HepG2 (cell line): ENCODE measurements around the gene ACAP3. TPM values are rescaled to one million over a fixed set of nuclear protein-coding genes. Genes with fewer than 3 reads are reported as not detected.
A peak's percentile ranks its signal among the peaks of the same experiment; 100 is the strongest.

Experiments
- HNF1A ChIP-seq, 2 experiments: sonication (generic) in 1 of 2; formaldehyde crosslinking in 1 of 2; IDR thresholded peaks; 2 replicates each; pipeline versions ENCODE4 v1.4.0 to v1.6.1; 2016 to 2020; ENCODE audit warnings: borderline replicate concordance in 1 of 2, low read depth in 1 of 2, mild to moderate bottlenecking in 1 of 2, missing genetic modification reagents in 1 of 2
- MEIS2 ChIP-seq: sonication (generic); formaldehyde crosslinking; IDR thresholded peaks from 2 replicates; pipeline ENCODE4 v1.9.0; 2021; ENCODE audit warnings: mild to moderate bottlenecking, missing genetic modification reagents
- PHF5A ChIP-seq: IDR thresholded peaks from one replicate; pipeline ENCODE4 v1.6.1; 2018; ENCODE audit warnings: low read depth, missing genetic modification reagents; ENCODE audit not compliant: unreplicated experiment
- THYN1 ChIP-seq: sonication (generic); formaldehyde crosslinking; IDR thresholded peaks from 2 replicates; pipeline ENCODE4 v1.8.1; 2023; ENCODE audit warnings: low read depth, mild to moderate bottlenecking, moderate library complexity, missing genetic modification reagents, borderline replicate concordance
- XRCC5 ChIP-seq: fragments of 200-400 bp; formaldehyde crosslinking; optimal IDR thresholded peaks from 2 replicates; pipeline ENCODE3; 2017; ENCODE audit warnings: mild to moderate bottlenecking, low read length
- ZBTB25 ChIP-seq: IDR thresholded peaks from 2 replicates; pipeline ENCODE4 v1.6.1; 2018; ENCODE audit warnings: missing genetic modification reagents
- ZNF646 ChIP-seq: sonication (generic); formaldehyde crosslinking; IDR thresholded peaks from 2 replicates; pipeline ENCODE4 v1.9.0; 2021; ENCODE audit warnings: mild to moderate bottlenecking, missing genetic modification reagents
- ZXDC ChIP-seq: sonication (generic); formaldehyde crosslinking; IDR thresholded peaks from 2 replicates; pipeline ENCODE4 v1.5.0; 2020; ENCODE audit warnings: mild to moderate bottlenecking, missing genetic modification reagents
- polyA plus RNA-seq, 8 experiments: library from polyadenylated mRNA; depleted of rRNA in 3 of 8; stranded (reverse) in 7 of 8; unstranded in 1 of 8; fragments of >200 nt; fragmentation: Illumina TruSeq in 4 of 8; extraction: Trizol in 4 of 8; gene quantifications; 2 replicates each; pipeline versions ENCODE4 v1.2.1 to v1.2.3, GENCODE V29; 2011 to 2016; ENCODE audit warnings: low read depth in 4 of 8, missing spikeins in 1 of 8, mixed read lengths in 1 of 8; ENCODE audit not compliant: insufficient read depth in 1 of 8
- total RNA-seq, 5 experiments: library from RNA; depleted of rRNA; stranded (reverse); fragments of >200 nt; fragmentation: Illumina TruSeq; extraction: Trizol; gene quantifications; 2 replicates each; pipeline ENCODE4 v1.2.3, GENCODE V29; 2016; ENCODE audit warnings: low read depth in 1 of 5
- TF ChIP-seq, protein P1 (sequence below): sonication (generic); formaldehyde crosslinking; IDR thresholded peaks from 2 replicates; pipeline ENCODE4 v1.8.1; 2023; ENCODE audit warnings: mild to moderate bottlenecking, moderate library complexity, missing genetic modification reagents
- TF ChIP-seq, protein P2 (sequence below): sonication (generic); formaldehyde crosslinking; IDR thresholded peaks from 2 replicates; pipeline ENCODE4 v1.4.0; 2020; ENCODE audit warnings: mild to moderate bottlenecking, missing genetic modification reagents

Gene ACAP3
- total and polyA plus RNA-seq, 2 of the 13 experiments (the other 11 are each of a cell fraction or from before 2014, with no cell fraction given): 29.4 to 50.8 TPM

DNA sequence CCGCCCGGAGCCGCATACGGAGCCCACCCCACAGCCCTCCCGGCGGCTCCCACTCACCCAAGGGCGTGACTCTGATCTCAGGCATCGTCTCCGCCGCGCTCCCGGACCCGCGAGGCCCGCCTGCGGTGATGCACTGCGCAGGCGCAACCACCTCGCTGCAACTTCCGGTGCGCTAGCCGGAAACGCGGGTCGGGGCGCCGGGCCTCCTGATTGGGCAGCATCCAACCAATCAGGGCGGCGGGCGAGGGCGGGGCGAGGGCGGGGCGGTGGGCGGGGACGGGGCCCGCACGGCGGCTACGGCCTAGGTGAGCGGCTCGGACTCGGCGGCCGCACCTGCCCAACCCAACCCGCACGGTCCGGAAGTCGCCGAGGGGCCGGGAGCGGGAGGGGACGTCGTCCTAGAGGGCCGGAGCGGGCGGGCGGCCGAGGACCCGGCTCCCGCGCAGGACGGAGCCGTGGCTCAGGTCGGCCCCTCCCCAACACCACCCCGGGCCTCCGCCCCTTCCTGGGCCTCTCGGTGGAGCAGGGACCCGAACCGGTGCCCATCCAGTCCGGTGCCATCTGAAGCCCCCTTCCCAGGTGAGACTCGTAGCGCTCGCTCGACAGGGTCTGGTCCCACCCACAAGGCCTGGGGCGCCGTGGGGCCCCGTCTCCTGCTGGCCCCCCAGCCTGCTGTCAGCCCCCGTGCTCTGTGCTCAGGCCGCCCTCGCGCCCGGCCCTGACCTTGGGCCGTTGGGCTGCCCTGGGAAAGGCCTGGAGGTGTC, 17.0 kb upstream of the ACAP3 start, which contains the start of the genes CPTP and INTS11 (continued):
- TF ChIP-seq THYN1 (CRISPR knock-in tag) (no peak), MEIS2 (CRISPR knock-in tag) (no peak), HNF1A (IDR thresholded peaks at IDR 0.05; ENCODE audit: low read depth) (no peak), HNF1A (CRISPR knock-in tag; IDR thresholded peaks at IDR 0.05; ENCODE audit: borderline replicate concordance) (no peak), ZNF646 (CRISPR knock-in tag) (no peak), XRCC5 (peak; percentile 12), PHF5A (CRISPR knock-in tag) (no peak), ZBTB25 (CRISPR knock-in tag) (no peak), ZXDC (CRISPR knock-in tag) (no peak; the same call in none of the 2 replicates)
- TF ChIP-seq, protein P1, sequence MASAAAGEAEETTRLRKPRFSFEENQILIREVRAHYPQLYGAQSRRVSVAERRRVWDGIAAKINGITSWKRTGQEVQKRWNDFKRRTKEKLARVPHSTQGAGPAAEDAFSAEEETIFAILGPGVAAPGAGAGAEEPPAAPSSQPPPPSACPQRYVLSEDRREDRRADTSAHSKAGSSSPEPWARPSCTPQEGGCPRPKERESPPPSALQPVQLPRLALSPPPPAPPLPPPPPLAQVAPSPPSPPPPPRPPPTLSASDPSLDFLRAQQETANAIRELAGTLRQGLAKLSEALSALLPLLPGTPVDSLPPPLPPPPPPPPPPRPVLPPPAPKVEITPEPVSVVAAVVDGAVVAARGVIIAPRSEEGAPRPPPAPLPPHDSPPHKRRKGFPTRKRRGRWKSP: peak; percentile 66; the same call in 1 of the 2 replicates
- TF ChIP-seq, protein P2, sequence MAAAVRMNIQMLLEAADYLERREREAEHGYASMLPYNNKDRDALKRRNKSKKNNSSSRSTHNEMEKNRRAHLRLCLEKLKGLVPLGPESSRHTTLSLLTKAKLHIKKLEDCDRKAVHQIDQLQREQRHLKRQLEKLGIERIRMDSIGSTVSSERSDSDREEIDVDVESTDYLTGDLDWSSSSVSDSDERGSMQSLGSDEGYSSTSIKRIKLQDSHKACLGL: peak; percentile 78; the same call in 1 of the 2 replicates
